NT2/D1 (cell line): ENCODE measurements around the gene IL3.

Experiments used
- SUZ12 ChIP-seq: IDR thresholded peaks from 2 replicates; pipeline ENCODE4 v1.6.1; 2011; ENCODE audit not compliant: insufficient read length, insufficient read depth; ENCODE audit errors: extremely low read depth
- YY1 ChIP-seq: IDR thresholded peaks from 2 replicates; pipeline ENCODE4 v1.6.1; 2011; ENCODE audit not compliant: insufficient read length, insufficient read depth
- ZNF274 ChIP-seq: IDR thresholded peaks from 2 replicates; pipeline ENCODE4 v1.6.1; 2011; ENCODE audit warnings: mild to moderate bottlenecking, low read depth, low read length

DNA sequence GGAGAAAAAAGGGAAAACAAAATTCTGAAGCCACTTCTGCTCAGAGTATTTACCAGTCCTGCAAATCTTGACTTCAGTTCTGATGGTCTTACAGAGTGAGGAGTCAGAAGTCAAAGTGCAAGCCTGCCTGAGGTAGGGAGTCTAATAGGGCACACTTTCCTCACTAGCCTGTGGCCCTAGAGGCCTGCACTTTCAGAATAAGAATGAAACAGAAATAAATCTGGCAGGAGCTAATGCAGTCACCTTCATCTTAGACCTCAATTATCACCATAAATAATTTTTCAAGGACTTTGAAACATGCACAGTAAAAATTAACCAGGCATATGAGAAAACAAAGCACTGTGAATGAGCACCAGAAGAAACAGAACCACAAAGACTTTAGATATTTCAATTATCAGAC lies 28.3 kb upstream of the IL3 start:
- TF ChIP-seq SUZ12 (no peak), YY1 (no peak), ZNF274 (no peak)
